Measurements from ENCODE around the gene TBC1D22B. TPM values are rescaled to one million over a fixed set of nuclear protein-coding genes. Genes with fewer than 3 reads are reported as not detected.

TBC1D22B gene
- total and polyA plus RNA-seq, 9 of the 15 experiments (the other 6 are each of a cell fraction or from before 2014, with no cell fraction given) = 4.8 to 24.2 (median 13.5) TPM

DNA sequence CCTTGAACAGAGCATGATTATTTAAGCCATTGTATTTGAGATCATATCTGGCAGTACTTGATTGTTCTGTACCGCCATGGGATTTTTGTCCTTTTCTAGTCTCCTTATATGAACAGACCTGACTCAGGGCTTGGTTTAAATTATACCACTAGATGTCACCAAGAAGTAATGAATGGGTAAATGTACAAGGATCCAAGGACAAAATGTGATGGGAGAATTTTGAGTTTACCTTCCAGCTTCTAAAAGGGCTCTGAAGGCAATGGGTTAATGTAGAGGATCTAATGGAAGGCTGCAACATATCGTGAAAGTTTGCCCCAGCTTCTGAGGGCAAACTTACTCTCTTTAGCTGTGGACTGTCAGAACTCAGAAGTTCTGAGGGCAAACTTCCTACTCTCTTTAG, 108.2 kb downstream of the TBC1D22B start (continued):
- TF ChIP-seq, protein P1, sequence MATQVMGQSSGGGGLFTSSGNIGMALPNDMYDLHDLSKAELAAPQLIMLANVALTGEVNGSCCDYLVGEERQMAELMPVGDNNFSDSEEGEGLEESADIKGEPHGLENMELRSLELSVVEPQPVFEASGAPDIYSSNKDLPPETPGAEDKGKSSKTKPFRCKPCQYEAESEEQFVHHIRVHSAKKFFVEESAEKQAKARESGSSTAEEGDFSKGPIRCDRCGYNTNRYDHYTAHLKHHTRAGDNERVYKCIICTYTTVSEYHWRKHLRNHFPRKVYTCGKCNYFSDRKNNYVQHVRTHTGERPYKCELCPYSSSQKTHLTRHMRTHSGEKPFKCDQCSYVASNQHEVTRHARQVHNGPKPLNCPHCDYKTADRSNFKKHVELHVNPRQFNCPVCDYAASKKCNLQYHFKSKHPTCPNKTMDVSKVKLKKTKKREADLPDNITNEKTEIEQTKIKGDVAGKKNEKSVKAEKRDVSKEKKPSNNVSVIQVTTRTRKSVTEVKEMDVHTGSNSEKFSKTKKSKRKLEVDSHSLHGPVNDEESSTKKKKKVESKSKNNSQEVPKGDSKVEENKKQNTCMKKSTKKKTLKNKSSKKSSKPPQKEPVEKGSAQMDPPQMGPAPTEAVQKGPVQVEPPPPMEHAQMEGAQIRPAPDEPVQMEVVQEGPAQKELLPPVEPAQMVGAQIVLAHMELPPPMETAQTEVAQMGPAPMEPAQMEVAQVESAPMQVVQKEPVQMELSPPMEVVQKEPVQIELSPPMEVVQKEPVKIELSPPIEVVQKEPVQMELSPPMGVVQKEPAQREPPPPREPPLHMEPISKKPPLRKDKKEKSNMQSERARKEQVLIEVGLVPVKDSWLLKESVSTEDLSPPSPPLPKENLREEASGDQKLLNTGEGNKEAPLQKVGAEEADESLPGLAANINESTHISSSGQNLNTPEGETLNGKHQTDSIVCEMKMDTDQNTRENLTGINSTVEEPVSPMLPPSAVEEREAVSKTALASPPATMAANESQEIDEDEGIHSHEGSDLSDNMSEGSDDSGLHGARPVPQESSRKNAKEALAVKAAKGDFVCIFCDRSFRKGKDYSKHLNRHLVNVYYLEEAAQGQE (IDR thresholded peaks at IDR 0.05; ENCODE audit: borderline replicate concordance) = peak; percentile 36; the same call in 1 of the 2 replicates
- TF ChIP-seq, protein P1 (CRISPR knock-in tag; IDR thresholded peaks at IDR 0.05; ENCODE audit: low read depth) = no peak

DNA sequence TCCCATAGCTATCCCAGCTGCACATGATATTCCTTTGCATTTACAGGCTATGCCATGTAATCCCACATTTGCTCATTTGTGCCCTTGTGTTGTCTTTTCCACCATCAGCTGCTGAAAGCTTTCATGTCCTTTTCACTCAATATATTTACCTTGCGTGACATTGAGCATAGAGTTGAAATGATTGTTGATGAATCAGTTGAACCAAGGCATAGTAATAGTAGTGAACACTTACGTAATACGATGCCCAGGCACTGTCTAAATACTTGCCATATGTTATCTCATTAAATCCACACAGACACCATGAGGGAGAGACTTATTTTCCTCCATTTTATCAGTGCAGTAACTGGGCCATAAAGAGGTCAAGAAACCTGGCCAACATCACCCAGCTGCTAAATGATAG, 109.3 kb downstream of the TBC1D22B start:
- no peak overlapping the region for H3K4me2 ChIP-seq (ENCODE audit: insufficient read depth, low read length)
- intact Hi-C loops (cut with micrococcal nuclease) = no loop called here
- H3K9me3 ChIP-seq (replicated peaks; ENCODE audit: control insufficient read depth, insufficient read depth, low read depth, low read length) = no peaks in the 10 kb centered on the region
- POLR2A ChIA-PET = interaction anchor here (1.0 to 1.9 kb wide), 3 partner anchors 10 to 13 kb away, joined by 3 to 8 read pairs (median 4); partner anchors contain the start of gene RNF8
- 100% methylated on average over 3 of the region's 3 CpGs for WGBS (ENCODE audit: insufficient coverage, low coverage, missing lambda C conversion rate)
- ATAC-seq (no peak), DNase-seq (ENCODE audit: extremely low read depth in 1 of 4, low spot score in 3 of 4) (no peak), FAIRE-seq (no peak)
- no peak overlapping the region for H3K4me3 ChIP-seq
- H3K79me2 ChIP-seq (ENCODE audit: control insufficient read depth, insufficient read depth, low read length) = no peaks in the 10 kb centered on the region
- H3K4me1 ChIP-seq (replicated peaks in 1 of 2; ENCODE audit: control insufficient read depth in 2 of 2, insufficient read depth in 2 of 2, low read length in 2 of 2) = no peaks in the 10 kb centered on the region
- H3K27me3 ChIP-seq (ENCODE audit: control insufficient read depth in 2 of 2, insufficient read depth in 2 of 2, low read length in 2 of 2) = no peaks in the 10 kb centered on the region
- peaks cover 76% of the 10 kb centered on the region for H3K36me3 ChIP-seq (ENCODE audit: control insufficient read depth, insufficient read depth, low read length)
- no peak overlapping the region for H2AFZ ChIP-seq (ENCODE audit: low read depth, low read length)
- TF ChIP-seq MECOM (CRISPR knock-in tag; IDR thresholded peaks at IDR 0.05) (no peak), ZBTB1 (CRISPR knock-in tag; IDR thresholded peaks at IDR 0.05; ENCODE audit: borderline replicate concordance, low read depth) (no peak), CBFA2T3 (IDR thresholded peaks at IDR 0.05) (no peak)
- in situ Hi-C loops (cut with MboI) = loop anchor here (25.0 kb wide), 1 partner anchor 1120 kb away; no protein-coding TSS in a partner anchor
- no peaks in the 10 kb centered on the region; the same call in 1 of the 2 replicates for H4K20me1 ChIP-seq (replicated peaks; ENCODE audit: control insufficient read depth, insufficient read depth, low read length)
- no peaks in the 10 kb centered on the region for H3K9me1 ChIP-seq (ENCODE audit: control insufficient read depth, insufficient read depth, low read length)
- H3K27ac ChIP-seq (ENCODE audit: extremely low read depth, low read depth, low read length) = no peak overlapping the region
- no peak overlapping the region for H3K9ac ChIP-seq (ENCODE audit: insufficient read depth in 1 of 2, low read depth in 2 of 2, low read length in 2 of 2)
- BruUV-seq (replicated peaks) = no TSS peak
- CTCF ChIA-PET (ENCODE audit: low intra/inter-chr PET ratio) = no interaction called here
